GM18498 (cell line): Measurements from ENCODE around the gene TRIM38.
A peak's percentile ranks its signal among the peaks of the same experiment; 100 is the strongest.
"Not testable (repeated sequence)": the region's sequence is repeated elsewhere in the genome, so short reads cannot be mapped to it uniquely, and the experiment has no call there.

Experiments
- ATAC-seq: cut with Tn5 transposase; IDR thresholded peaks from one replicate; pipeline ENCODE4 v1.9.1; 2021; ENCODE audit warnings: mild to moderate bottlenecking, moderate library complexity; ENCODE audit not compliant: unreplicated experiment

TRIM38 gene, protein sequence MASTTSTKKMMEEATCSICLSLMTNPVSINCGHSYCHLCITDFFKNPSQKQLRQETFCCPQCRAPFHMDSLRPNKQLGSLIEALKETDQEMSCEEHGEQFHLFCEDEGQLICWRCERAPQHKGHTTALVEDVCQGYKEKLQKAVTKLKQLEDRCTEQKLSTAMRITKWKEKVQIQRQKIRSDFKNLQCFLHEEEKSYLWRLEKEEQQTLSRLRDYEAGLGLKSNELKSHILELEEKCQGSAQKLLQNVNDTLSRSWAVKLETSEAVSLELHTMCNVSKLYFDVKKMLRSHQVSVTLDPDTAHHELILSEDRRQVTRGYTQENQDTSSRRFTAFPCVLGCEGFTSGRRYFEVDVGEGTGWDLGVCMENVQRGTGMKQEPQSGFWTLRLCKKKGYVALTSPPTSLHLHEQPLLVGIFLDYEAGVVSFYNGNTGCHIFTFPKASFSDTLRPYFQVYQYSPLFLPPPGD

DNA sequence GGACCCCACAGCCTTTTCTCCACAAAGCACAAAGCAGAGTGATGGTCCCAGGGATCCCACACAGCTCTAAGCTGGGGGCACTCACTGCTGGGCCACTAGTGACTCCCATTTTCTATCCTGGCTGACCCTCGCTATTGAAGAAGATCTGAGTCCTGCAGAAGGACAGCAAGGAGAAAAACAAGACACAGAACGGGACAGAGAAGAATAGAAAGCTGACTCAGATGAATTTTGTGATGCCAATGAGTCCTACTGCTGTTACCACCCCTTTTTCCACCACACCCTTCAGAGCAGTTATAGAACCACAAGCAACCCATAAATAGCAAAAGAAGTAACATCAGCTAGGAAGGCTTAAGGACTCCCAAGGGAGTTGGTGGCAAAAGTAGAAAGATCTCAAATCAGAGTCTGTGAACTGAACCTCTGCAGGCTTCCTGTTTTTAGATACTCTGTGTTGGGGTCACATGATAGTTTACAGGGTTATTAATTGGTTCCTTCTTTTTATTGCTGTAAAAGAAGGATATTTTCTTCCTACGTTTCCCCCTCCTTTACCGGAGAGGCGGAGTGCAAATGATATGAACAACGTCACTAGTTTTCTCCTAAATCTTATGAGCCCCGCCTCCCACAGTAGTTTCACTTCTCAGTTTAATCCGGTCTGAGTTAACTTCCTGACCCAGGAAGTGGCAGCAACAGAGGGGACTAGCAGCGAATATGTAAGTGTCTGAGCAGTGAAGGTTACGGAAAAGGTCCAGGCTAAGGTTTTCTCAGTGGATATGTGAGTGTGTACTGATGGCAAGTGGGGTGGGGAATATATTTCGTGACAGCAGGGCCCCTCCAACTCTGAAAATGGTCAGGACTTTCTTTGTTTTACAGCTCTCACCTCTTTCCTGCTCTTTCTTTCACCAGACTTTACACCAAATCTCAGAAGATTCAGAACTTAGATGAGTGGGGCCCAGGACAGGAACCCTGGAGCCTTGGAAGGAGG, at the start of gene TRIM38:
TRIM38 (plus strand) TSS at position 654 of the 979 bp plus-strand sequence. CDS start 3,721 bp downstream, outside the sequence.
- peak; percentile 79 for ATAC-seq

DNA sequence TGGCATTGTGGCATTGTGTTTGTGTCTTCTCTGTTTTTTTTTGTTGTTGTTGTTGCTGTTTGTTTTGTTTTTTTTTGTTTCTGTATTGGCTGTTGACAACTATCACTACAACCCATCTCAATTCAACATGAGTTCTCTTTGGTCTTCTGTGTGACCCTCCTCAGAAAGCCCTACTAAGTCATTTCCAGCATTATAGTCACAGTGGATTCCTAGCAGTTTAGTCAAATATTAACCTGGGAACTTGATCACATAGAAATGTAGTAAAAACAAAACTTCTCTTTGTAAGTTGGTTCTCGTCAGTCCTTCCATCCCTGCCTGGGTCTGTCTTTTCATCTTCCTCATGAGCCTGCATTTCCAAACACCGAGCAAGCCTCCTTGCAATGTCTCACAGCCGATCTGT, 48.9 kb upstream of the TRIM38 start:
- no peak for ATAC-seq

DNA sequence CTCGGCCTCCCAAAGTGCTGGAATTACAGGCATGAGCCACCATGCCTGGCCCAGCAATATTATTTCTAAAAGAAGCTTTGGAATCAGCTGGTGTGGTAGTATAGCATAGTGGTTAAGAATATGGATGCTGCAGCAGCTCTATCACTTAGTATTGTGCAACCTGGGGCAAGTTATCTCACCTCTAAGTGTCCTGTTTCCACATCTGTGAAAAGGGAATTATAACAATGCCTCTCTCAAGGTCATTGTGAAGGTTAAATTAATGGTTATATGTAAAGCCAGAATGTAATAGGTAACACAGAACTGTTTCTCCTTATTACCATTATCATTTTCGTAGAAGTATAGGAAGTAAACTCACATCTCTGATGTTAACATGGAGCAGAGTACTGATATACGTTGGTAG, 46.3 kb upstream of the TRIM38 start:
- ATAC-seq = no peak

DNA sequence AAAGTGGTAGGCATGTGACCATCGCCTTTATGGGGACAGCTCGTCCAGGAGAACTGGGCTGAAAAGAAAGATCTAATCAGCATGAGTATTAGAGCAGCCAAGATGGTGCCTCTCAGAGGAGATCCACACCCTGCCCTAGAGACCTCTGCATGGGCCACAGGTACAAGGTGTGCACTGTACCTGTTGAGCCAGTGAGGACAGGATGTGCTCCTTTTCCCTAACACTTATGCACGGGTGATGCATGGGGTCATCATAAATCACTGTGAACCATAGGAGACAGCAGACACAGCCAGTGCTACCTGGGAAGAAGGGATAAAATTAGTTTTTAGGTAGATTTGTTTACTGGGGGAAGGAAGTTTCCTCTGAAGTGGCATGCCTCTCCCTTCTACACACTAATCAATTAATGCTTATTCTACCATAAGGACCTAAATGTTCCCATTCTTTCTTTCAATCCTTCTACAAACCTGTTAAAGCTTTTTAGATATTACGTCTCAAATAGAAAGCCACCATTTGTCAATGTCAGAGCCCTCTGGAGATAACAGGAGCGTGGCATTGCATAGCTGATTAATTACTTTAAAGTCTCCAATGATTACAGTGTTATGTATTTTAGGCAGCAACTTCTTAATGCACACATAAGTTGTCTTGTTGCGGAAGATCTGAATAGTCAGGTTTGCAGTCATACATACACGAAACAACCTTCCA, 45.7 kb upstream of the TRIM38 start:
- ATAC-seq = no peak

DNA sequence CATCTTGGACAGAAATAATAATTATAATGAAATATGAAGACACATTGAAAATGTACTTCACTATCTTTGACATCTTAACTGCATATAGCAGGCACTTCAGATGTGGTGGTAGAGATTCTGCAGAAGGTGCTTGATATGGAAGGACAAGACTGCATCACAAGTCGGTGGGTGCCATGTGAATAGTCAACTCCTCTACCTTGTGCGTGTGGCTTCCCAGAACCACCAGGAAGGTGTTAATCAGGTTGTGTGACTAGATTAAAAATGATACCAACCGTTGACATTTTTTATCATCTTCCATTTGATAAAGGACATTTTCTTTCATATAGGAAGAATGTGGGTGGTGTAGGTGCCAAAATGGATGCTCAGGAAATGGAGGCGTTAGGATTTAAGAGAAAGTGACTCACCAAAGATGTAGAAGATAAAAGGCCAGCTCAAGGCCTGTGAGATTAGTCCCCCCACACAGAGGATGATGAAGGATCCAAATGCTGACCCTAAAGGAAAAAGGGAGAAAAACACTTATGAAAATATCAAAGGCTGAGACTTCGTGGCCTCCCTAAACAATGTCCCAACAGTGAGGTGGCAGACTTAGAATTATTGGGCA, 44.4 kb upstream of the TRIM38 start:
- ATAC-seq = no peak

DNA sequence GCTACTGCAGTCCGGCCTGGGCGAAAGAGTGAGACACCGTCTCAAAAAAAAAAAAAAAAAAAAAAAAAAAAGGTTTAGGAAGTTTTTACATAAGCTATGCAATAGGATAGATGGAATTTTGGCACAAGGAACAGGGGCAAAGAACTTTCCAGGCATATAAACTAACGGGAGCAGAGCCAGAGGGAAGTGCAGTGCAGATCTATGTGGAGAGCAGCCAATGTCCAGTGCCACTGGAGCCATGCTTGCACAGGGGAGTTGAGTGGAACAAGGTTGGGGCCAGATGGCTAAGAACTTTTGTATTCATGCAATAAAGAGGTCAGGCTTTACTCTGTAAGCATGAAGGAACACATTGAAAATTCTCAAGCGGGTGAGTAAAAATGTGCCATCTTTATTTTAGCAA, 42.9 kb upstream of the TRIM38 start:
- ATAC-seq = no peak

DNA sequence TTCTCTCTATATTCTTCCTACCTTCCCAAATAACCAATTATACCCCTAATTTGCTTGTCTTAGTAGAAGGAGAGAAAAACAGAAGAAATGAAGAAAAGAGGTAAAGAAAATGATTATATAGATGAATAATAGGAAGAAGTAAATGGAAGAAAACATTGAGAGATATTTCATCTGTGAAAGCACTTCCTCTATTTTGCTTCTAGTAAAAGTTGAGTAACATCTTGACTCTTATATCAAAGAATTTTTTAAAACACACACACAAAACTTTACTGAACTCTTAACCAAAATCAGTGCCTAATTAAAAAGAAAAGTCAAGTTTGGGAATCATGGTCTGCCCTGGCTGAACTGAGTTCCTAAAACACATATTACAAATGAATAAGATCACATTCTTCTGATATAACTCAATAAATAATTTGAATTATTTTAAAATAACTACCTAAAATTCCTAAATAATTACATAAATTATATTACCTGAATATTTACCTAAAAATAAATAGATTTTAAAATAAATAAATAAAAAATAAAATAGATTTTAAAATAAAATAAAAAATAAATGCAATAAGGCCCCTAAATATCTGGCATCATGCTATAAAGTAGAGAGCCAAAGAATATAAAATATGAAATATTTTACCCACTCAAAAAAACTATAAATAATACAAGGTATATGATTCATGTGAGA, 40.9 kb upstream of the TRIM38 start:
- ATAC-seq = no peak

DNA sequence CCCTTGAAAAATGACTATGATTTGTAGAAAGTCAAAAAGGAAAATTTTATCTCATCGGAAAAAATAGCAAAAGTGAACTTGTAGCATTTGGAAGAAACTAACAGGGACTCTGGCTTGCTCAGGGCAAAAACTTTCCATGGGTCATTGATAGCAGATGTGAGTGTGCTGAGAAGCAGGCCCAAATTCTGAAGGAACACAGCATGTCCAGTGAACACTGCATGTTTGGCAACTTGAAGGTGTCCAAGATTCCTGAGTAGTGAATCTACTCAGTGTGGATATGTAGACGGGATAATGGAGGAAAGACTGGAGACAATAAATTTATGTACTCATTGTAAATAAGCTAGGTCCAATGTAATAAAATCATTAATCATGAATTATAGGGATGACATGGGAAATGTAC, 40.3 kb upstream of the TRIM38 start:
- no peak for ATAC-seq

DNA sequence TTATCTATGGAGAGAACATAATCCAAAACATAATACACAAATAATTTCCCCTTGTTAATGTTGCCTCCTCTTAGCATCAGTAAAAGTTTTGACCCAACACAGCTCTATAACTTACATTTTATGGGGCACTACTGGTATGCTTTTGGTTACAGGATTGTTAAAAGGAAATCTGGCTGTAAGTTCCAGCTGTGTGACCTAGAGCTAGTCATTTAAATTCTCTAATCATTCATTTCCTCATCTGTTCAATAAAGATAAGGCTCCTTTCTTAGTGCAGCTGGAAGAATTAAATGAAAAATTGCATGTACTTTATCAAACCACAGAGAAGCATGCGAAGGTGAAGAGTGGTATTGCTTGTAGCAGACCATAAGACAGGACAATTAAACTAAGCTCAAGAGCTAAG, 36.7 kb upstream of the TRIM38 start:
- ATAC-seq = no peak

DNA sequence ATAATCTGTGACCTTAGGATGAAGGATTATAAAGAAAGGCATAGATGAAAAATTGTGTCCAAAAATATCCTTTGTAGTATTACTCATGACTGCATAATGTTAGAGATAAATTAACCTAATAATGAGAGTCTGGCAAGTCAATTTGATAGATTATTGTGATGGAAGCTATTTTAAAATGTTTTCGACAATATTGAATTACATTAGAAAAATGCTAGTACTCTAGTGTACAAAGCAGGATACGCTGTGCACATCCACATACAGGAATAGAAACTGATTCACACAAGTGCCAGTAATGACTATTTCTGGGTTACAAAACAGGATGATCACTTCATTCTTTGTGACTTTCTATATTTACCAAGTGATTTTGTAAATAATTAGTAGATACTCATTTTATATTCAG, 35.4 kb upstream of the TRIM38 start:
- ATAC-seq = no peak

DNA sequence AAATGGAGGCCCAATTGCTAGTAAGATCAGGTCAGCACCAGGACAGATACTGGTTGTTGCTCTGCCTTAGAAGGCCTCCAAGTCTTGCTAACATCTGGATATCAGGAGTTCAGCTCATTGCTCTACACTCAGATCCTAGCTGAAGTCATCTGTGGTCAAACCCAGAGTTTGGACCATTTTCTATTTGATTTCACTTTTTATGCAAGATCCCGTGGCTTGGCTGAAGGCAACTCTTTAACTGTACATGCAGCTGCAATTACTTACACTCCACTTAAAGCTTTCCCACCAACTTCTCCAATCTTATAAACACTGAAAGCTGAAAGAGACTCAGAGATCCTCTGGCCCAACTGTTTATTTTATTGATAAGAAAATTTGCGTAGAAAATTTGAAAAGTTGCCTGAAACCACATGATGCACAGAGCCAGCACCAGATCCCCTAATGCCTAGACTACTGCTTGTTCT, 34.8 kb upstream of the TRIM38 start:
- ATAC-seq = no peak

DNA sequence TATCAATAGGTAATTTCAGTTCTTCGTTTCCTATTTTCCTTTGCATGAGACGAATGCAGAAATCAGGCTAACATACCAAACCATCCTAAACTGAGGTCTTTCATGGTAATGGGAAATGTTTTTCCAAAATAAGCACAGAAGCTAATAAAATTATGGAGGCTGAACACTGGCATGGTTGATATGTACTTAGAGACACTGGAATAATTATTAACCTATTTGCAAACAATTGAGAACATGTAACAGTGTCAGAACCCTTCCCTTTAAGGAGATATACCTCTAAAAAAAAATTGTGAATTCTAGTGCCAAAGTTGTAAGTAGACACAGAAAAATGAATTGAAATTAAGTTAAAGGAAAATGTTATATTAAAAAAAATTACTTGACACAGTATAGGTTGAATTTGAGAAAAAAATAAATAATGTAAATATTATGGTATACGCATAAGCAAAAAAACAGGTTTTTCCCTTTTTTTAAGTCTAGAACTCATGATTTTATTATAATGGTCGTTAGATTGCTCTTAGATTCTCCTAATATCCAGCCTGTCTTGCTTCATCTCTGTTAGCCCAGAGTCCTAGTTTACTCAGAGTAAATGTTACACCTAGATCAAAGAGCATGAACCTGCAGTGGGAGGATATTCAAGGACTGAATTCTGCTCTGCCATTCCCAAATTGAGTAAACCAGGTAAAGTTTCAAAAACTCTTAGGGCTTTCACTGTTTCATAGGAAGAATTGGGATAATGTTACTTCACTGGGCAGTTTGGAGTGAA, 33.9 kb upstream of the TRIM38 start:
- ATAC-seq = no peak

DNA sequence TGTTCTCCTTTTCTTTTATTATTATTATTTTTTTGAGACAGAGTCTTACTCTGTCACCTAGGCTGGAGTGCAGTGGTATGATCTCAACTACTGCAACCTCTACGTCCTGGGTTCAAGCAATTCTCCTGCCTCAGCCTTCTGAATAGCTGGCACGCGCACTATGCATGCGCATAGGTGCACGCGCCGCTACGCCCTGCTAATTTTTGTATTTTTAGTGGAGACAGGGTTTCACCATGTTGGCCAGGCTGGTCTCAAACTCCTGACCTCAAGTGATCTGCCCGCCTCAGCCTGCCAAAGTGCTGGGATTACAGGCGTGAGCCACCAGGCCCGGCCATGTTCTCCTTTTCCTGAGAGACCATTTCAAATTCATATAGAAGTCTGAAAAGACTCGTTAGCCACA, 32.8 kb upstream of the TRIM38 start:
- not testable (repeated sequence) for ATAC-seq

DNA sequence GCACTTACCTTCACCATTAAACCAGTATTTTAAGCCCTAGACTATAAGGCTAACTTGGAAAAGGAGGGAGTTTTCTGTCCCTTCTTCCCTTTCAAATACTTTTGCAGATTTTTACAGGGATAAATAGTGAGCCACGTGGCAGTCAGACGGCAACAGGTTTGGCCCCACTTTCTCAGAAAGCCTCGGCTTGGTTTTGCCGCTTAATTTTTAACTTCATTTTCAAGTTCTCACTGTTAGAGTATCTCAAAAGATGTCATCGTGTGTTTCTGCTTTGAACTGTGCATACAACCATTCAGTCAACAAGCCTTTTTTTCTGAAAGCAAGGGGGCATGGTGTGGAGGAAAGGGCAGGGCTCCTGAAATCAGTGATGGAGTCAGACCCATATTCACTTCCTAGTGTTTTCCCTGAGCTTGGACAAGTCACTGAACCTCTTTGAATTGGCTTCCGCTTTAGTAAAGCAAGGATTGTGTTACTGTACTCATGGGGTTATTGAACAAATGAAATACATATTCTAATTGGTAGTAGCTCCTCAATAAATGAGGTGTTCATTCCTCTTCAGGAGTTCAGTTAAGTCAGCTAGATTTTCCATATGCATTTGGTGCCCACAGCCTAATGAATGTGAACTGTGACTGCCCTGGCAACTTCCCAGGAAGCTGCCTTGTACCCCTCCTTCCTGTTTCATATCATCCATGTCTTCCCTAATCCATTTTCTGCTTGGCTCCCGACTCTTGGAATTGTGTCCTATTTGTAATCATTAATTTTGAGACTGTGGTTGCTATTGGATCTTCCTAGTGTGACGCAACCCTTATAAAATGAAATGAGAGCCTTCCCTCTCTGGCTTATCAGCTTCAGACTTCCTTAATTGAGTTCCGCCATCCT, 31.8 kb upstream of the TRIM38 start, which contains the start of gene SLC17A2:
SLC17A2 (minus strand) TSS at position 160 of the 879 bp plus-strand sequence. CDS start 4,895 bp downstream, outside the sequence.
- ATAC-seq = no peak

DNA sequence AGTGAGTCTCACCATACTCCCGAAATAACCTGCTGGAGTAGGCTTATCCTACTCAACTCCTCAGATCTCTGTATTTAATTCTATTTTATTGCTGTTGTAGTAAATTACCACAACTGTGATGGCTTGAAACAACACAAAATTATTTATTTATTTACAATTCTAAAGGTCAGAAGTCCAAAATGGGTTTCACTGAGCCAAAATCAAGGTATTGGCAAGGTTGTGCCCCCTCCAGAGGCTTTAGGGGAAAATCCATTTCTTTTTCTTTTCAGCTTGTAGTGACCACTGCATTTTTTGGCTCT, 31.2 kb upstream of the TRIM38 start:
- no peak for ATAC-seq

DNA sequence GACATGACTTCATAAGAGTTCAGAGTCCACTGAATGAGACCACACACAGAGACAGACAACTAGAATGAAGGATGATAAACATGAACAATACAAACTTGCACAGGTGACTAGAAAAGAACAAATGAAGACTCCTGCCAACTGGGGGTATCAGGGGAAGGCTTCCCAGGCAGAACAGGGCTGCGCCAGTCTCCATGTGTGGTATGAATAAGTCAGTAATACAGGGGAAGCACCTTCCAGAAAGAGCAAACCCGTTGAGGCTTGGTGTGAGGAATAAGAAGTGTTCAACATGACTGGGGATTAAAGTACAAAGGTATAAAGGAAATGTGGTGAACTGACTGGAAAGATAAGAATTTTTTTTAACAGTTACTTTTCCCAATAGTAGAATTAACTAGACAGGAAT, 28.4 kb upstream of the TRIM38 start:
- no peak for ATAC-seq

DNA sequence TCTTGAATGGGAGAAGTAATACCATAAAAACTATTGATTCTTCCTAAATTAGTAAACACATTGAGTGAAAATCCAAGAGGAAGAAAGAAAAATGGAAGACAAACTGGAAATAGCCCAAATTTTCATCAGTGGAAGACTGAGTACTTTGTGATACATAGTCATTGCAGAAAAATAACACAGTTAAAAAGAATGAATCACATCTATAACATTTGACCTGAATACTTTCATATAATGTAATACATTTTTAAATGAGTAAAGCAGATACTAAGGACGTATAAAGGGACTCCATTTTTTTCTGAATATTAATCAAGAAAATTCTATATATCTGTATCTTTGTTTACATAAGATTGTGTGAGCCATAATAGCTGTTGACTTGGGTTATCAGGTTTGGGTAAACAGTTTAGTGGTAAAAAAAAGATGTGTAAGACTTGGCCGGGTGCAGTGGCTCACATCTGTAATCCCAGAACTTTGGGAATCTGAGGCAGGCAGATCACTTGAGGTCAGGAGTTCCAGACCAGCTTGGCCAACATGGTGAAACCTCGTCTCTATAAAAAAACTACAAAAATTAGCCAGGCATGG, 27.8 kb upstream of the TRIM38 start:
- no peak for ATAC-seq

DNA sequence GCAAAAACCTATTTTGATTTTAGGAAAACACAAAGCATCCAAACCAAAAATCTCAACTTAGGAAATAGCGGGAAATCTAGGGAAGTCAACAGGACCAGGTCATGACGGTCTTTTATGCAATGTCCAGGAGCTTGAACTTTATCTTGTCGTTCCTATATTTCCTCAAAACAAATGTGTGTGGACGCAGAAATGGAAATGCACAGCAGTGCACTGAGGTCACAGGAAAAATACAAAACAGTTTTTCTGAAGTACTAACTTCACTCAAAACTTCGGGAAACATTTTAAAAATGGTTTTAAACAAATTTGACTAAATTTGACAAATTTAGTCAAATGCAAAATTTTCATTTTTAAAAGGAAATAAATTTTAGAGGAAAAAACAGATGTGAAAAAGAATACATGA, 26.6 kb upstream of the TRIM38 start:
- ATAC-seq = no peak
